HEK293 (cell line): ENCODE data around the gene ZNF302.
A peak's percentile ranks its signal among the peaks of the same experiment; 100 is the strongest.

Source experiments
- BCL11A ChIP-seq: fragments of 450-650 bp; formaldehyde crosslinking; IDR thresholded peaks from 2 replicates; pipeline ENCODE4 v1.5.1; 2016; ENCODE audit warnings: low read depth, missing biosample characterization, missing genetic modification characterization
- ELK4 ChIP-seq: IDR thresholded peaks from 2 replicates; pipeline ENCODE4 v1.6.1; 2011; ENCODE audit warnings: mild to moderate bottlenecking, low read depth, low read length, borderline replicate concordance
- GFI1B ChIP-seq: fragments of 450-650 bp; formaldehyde crosslinking; IDR thresholded peaks from 2 replicates; pipeline ENCODE4 v1.5.1; 2016; ENCODE audit warnings: missing biosample characterization, missing genetic modification characterization
- GLIS2 ChIP-seq: fragments of 450-650 bp; formaldehyde crosslinking; IDR thresholded peaks from 2 replicates; pipeline ENCODE4 v1.5.1; 2016; ENCODE audit warnings: missing biosample characterization, missing genetic modification characterization
- HOXA7 ChIP-seq: sonication (generic); formaldehyde crosslinking; IDR thresholded peaks from 2 replicates; pipeline ENCODE4 v1.8.1; 2022; ENCODE audit warnings: missing genetic modification reagents, borderline replicate concordance
- KLF16 ChIP-seq: fragments of 450-650 bp; formaldehyde crosslinking; IDR thresholded peaks from 2 replicates; pipeline ENCODE4 v1.5.1; 2017; ENCODE audit warnings: missing biosample characterization, missing genetic modification characterization
- KLF8 ChIP-seq: fragments of 450-650 bp; formaldehyde crosslinking; IDR thresholded peaks from 2 replicates; pipeline ENCODE4 v1.5.1; 2016; ENCODE audit warnings: missing biosample characterization, missing genetic modification characterization
- KLF9 ChIP-seq: fragments of 450-650 bp; formaldehyde crosslinking; IDR thresholded peaks from 2 replicates; pipeline ENCODE4 v1.5.1; 2016; ENCODE audit warnings: missing biosample characterization, missing genetic modification characterization, low read depth
- PATZ1 ChIP-seq: fragments of 450-650 bp; formaldehyde crosslinking; IDR thresholded peaks from 2 replicates; pipeline ENCODE4 v1.5.1; 2016; ENCODE audit warnings: missing biosample characterization, missing genetic modification characterization
- PRDM1 ChIP-seq: fragments of 450-650 bp; formaldehyde crosslinking; IDR thresholded peaks from 2 replicates; pipeline ENCODE4; 2016; ENCODE audit warnings: missing biosample characterization, missing genetic modification characterization
- REST ChIP-seq: fragments of 450-650 bp; formaldehyde crosslinking; IDR thresholded peaks from 2 replicates; pipeline ENCODE4 v1.5.1; 2016; ENCODE audit warnings: missing biosample characterization, missing genetic modification characterization
- SALL2 ChIP-seq: fragments of 450-650 bp; formaldehyde crosslinking; IDR thresholded peaks from 2 replicates; pipeline ENCODE4 v1.5.0; 2017; ENCODE audit warnings: missing biosample characterization, mild to moderate bottlenecking, missing genetic modification characterization, borderline replicate concordance
- SCRT1 ChIP-seq: fragments of 450-650 bp; formaldehyde crosslinking; IDR thresholded peaks from 2 replicates; pipeline ENCODE4 v1.5.1; 2016; ENCODE audit warnings: missing biosample characterization, missing genetic modification characterization, borderline replicate concordance
- ZBTB1 ChIP-seq: fragments of 450-650 bp; formaldehyde crosslinking; IDR thresholded peaks from 2 replicates; pipeline ENCODE4 v1.5.1; 2016; ENCODE audit warnings: missing biosample characterization, missing genetic modification characterization
- ZBTB10 ChIP-seq: fragments of 450-650 bp; formaldehyde crosslinking; IDR thresholded peaks from 2 replicates; pipeline ENCODE4 v1.5.1; 2016; ENCODE audit warnings: missing biosample characterization, missing genetic modification characterization
- ZBTB48 ChIP-seq: fragments of 450-650 bp; formaldehyde crosslinking; IDR thresholded peaks from 2 replicates; pipeline ENCODE4 v1.5.1; 2016; ENCODE audit warnings: missing biosample characterization, missing genetic modification characterization
- ZBTB7A ChIP-seq: fragments of 450-650 bp; formaldehyde crosslinking; IDR thresholded peaks from 2 replicates; pipeline ENCODE4 v1.5.1; 2016; ENCODE audit warnings: low read depth, missing biosample characterization, missing genetic modification characterization
- ZEB2 ChIP-seq: fragments of 450-650 bp; formaldehyde crosslinking; IDR thresholded peaks from 2 replicates; pipeline ENCODE4 v1.5.1; 2016; ENCODE audit warnings: missing biosample characterization, missing genetic modification characterization
- ZNF184 ChIP-seq: fragments of 450-650 bp; IDR thresholded peaks from 2 replicates; pipeline ENCODE4 v1.5.1; 2018; ENCODE audit warnings: missing biosample characterization, mild to moderate bottlenecking, missing genetic modification characterization
- ZNF211 ChIP-seq: fragments of 450-650 bp; formaldehyde crosslinking; IDR thresholded peaks from 2 replicates; pipeline ENCODE4 v1.5.1; 2016; ENCODE audit warnings: low read depth, missing biosample characterization, missing genetic modification characterization
- ZNF24 ChIP-seq: fragments of 450-650 bp; formaldehyde crosslinking; IDR thresholded peaks from 2 replicates; pipeline ENCODE4 v1.5.1; 2016; ENCODE audit warnings: missing biosample characterization, missing genetic modification characterization
- ZNF37A ChIP-seq: fragments of 450-650 bp; IDR thresholded peaks from 2 replicates; pipeline ENCODE4 v1.5.1; 2018; ENCODE audit warnings: missing biosample characterization, missing genetic modification characterization
- ZNF530 ChIP-seq: fragments of 450-650 bp; formaldehyde crosslinking; IDR thresholded peaks from 2 replicates; pipeline ENCODE4 v1.5.1; 2016; ENCODE audit warnings: low read depth, missing biosample characterization, missing genetic modification characterization
- ZNF571 ChIP-seq: fragments of 450-650 bp; formaldehyde crosslinking; IDR thresholded peaks from 2 replicates; pipeline ENCODE4 v1.5.0; 2017; ENCODE audit warnings: missing biosample characterization, missing genetic modification characterization
- ZNF596 ChIP-seq: fragments of 450-650 bp; IDR thresholded peaks from 2 replicates; pipeline ENCODE4 v1.5.0; 2018; ENCODE audit warnings: missing biosample characterization, mild to moderate bottlenecking, missing genetic modification characterization, moderate library complexity
- ZNF621 ChIP-seq: fragments of 450-650 bp; formaldehyde crosslinking; IDR thresholded peaks from 2 replicates; pipeline ENCODE4 v1.5.1; 2017; ENCODE audit warnings: missing biosample characterization, missing genetic modification characterization
- ZNF654 ChIP-seq: fragments of 450-650 bp; formaldehyde crosslinking; IDR thresholded peaks from 2 replicates; pipeline ENCODE4 v1.5.1; 2016; ENCODE audit warnings: low read depth, missing biosample characterization, missing genetic modification characterization
- ZNF704 ChIP-seq: fragments of 450-650 bp; formaldehyde crosslinking; IDR thresholded peaks from 2 replicates; pipeline ENCODE4 v1.5.1; 2016; ENCODE audit warnings: missing biosample characterization, missing genetic modification characterization
- ZNF777 ChIP-seq: fragments of 450-650 bp; formaldehyde crosslinking; IDR thresholded peaks from 2 replicates; pipeline ENCODE4 v1.5.1; 2017; ENCODE audit warnings: missing biosample characterization, missing genetic modification characterization, borderline replicate concordance
- ZNF791 ChIP-seq: fragments of 450-650 bp; formaldehyde crosslinking; IDR thresholded peaks from 2 replicates; pipeline ENCODE4 v1.5.1; 2016; ENCODE audit warnings: missing biosample characterization, missing genetic modification characterization

ZNF302 gene

GRCh38 chr19:34733746-34734536 lies 56.5 kb downstream of the ZNF302 start, which contains the start of gene ZNF181 (continued):
- TF ChIP-seq SCRT1 (tag by site-specific recombination) (peak; percentile 64), ZNF654 (tag by site-specific recombination) (no peak), KLF9 (tag by site-specific recombination) (peak; percentile 94), GFI1B (tag by site-specific recombination) (peak; percentile 46; the same call in 1 of the 2 replicates), ZNF184 (tag by site-specific recombination) (peak; percentile 37), HOXA7 (CRISPR knock-in tag) (0 out of 2 replicates have a peak, but pooled peaks have one; percentile 82), KLF16 (peak; percentile 95), ZNF37A (no peak), ZNF621 (tag by site-specific recombination) (no peak), ZNF530 (no peak), PATZ1 (peak; percentile 95), SALL2 (no peak), ZBTB48 (tag by site-specific recombination) (peak; percentile 88), ZBTB7A (peak; percentile 69), KLF8 (tag by site-specific recombination) (peak; percentile 98), ZBTB10 (peak; percentile 90), REST (tag by site-specific recombination) (peak; percentile 75), BCL11A (tag by site-specific recombination) (peak; percentile 87), ZNF777 (tag by site-specific recombination) (peak; percentile 87), ZNF791 (tag by site-specific recombination) (no peak), ZEB2 (tag by site-specific recombination) (peak; percentile 99), ZNF571 (tag by site-specific recombination) (no peak), ZNF211 (tag by site-specific recombination) (no peak), ZNF704 (tag by site-specific recombination) (peak; percentile 83; the same call in 1 of the 2 replicates), ZBTB1 (tag by site-specific recombination) (peak; percentile 77; the same call in 1 of the 2 replicates), ZNF596 (tag by site-specific recombination) (no peak; the same call in 1 of the 2 replicates), PRDM1 (tag by site-specific recombination) (no peak), ELK4 (no peak), GLIS2 (peak; percentile 70), ZNF24 (peak; percentile 90)
